ENCODE data around the gene ARID5B. TPM values are rescaled to one million over a fixed set of nuclear protein-coding genes. Genes with fewer than 3 reads are reported as not detected.

Gene ARID5B
- polyA plus RNA-seq, 3 donors = 1.00 to 2.5 (median 1.5) TPM

- no peaks in the 10 kb centered on the region for H3K79me2 ChIP-seq (ENCODE audit: insufficient read depth, low read length)
- no peaks in the 10 kb centered on the region for H3K27me3 ChIP-seq (ENCODE audit: control insufficient read depth in 2 of 2, insufficient read depth in 2 of 2, low read length in 2 of 2)
- Mint-ChIP-seq H3K4me3 (peak overlapping the region in 1 of 2 donors; percentile 27), H3K27me3 (ENCODE audit: low read depth in 3 of 3) (no peaks in the 10 kb centered on the region), H3K4me1 (peaks cover 58% of the 10 kb centered on the region), H3K9me3 (no peaks in the 10 kb centered on the region), H3K36me3 (peaks cover 6 to 30% of the 10 kb centered on the region in 2 donors), H3K27ac (peak overlapping the region; percentile 37 to 98 (median 91))
- intact Hi-C loops (cut with micrococcal nuclease) = loop anchor here (5.0 to 10.0 kb wide), 2 partner anchors 41 to 52 kb away; partner anchors contain the start of gene ARID5B (in 1 of the 2)
- no peak for TF ChIP-seq CTCF (IDR thresholded peaks at IDR 0.05)
- peaks cover 41 to 69% of the 10 kb centered on the region in 2 donors for H3K4me1 ChIP-seq (ENCODE audit: control insufficient read depth in 1 of 2, insufficient read depth in 2 of 2, low read length in 2 of 2)
- no CpG with 5 or more reads among the region's 5 CpGs for WGBS (ENCODE audit: insufficient coverage)
- DNase-seq = peak in 2 of 3 donors; percentile 28 to 76
- peaks cover 2 to 3% of the 10 kb centered on the region in 2 donors for H3K36me3 ChIP-seq (replicated peaks in 1 of 2; ENCODE audit: control insufficient read depth in 1 of 2, insufficient read depth in 2 of 2, low read length in 2 of 2)
- H4K20me1 ChIP-seq (ENCODE audit: insufficient read depth, low read length) = no peaks in the 10 kb centered on the region
- peak overlapping the region; percentile 0 for H2AFZ ChIP-seq (ENCODE audit: insufficient read depth, low read depth, low read length, poor library complexity, severe bottlenecking)
- peak overlapping the region in 1 of 2 donors; percentile 90 for H3K27ac ChIP-seq (ENCODE audit: low read depth in 1 of 2, low read length in 2 of 2)
- peak overlapping the region; percentile 36 for H3K4me2 ChIP-seq (replicated peaks; ENCODE audit: extremely low read depth, low read length, poor library complexity, severe bottlenecking)
- H3K4me3 ChIP-seq (replicated peaks in 1 of 3; ENCODE audit: low read depth in 2 of 3, low read length in 3 of 3) = peak overlapping the region in 1 of 3 experiments; percentile 27
- no peak overlapping the region for H3K9ac ChIP-seq (ENCODE audit: insufficient read depth, low read length, poor library complexity, severe bottlenecking)
- no peaks in the 10 kb centered on the region for H3K9me3 ChIP-seq (replicated peaks in 1 of 2; ENCODE audit: control insufficient read depth in 1 of 2, insufficient read depth in 1 of 2, low read length in 2 of 2)
Measured at GRCh38 chr10:61942604-61943461, 41.3 kb downstream of the ARID5B start.

GRCh38 chr10:61943674-61944378 lies 42.3 kb downstream of the ARID5B start:
- Mint-ChIP-seq H3K27ac (peak overlapping the region in 6 of 7 donors; percentile 8 to 98 (median 91)), H3K4me3 (no peak overlapping the region), H3K4me1 (peaks cover 49% of the 10 kb centered on the region), H3K27me3 (ENCODE audit: low read depth in 3 of 3) (no peaks in the 10 kb centered on the region), H3K36me3 (peaks cover 10 to 35% of the 10 kb centered on the region in 2 donors), H3K9me3 (no peaks in the 10 kb centered on the region)
- peak in 1 of 3 donors; percentile 40 for DNase-seq
- no CpG with 5 or more reads among the region's 1 CpG for WGBS (ENCODE audit: insufficient coverage)
- peaks cover 36 to 61% of the 10 kb centered on the region in 2 donors for H3K4me1 ChIP-seq (ENCODE audit: control insufficient read depth in 1 of 2, insufficient read depth in 2 of 2, low read length in 2 of 2)
- peak overlapping the region; percentile 36 for H3K4me2 ChIP-seq (replicated peaks; ENCODE audit: extremely low read depth, low read length, poor library complexity, severe bottlenecking)
- no peaks in the 10 kb centered on the region for H3K79me2 ChIP-seq (ENCODE audit: insufficient read depth, low read length)
- no peaks in the 10 kb centered on the region for H3K27me3 ChIP-seq (ENCODE audit: control insufficient read depth in 2 of 2, insufficient read depth in 2 of 2, low read length in 2 of 2)
- H3K27ac ChIP-seq (ENCODE audit: low read depth in 1 of 2, low read length in 2 of 2) = peak overlapping the region in 1 of 2 donors; percentile 90
- H4K20me1 ChIP-seq (ENCODE audit: insufficient read depth, low read length) = no peaks in the 10 kb centered on the region
- peaks cover 2 to 13% of the 10 kb centered on the region in 2 donors for H3K36me3 ChIP-seq (replicated peaks in 1 of 2; ENCODE audit: control insufficient read depth in 1 of 2, insufficient read depth in 2 of 2, low read length in 2 of 2)
- peak overlapping the region in 1 of 3 experiments; percentile 27 for H3K4me3 ChIP-seq (replicated peaks in 1 of 3; ENCODE audit: low read depth in 2 of 3, low read length in 3 of 3)
- no peaks in the 10 kb centered on the region for H3K9me3 ChIP-seq (replicated peaks in 1 of 2; ENCODE audit: control insufficient read depth in 1 of 2, insufficient read depth in 1 of 2, low read length in 2 of 2)
- no peak overlapping the region for H2AFZ ChIP-seq (ENCODE audit: insufficient read depth, low read depth, low read length, poor library complexity, severe bottlenecking)
- intact Hi-C loops (cut with micrococcal nuclease) = loop anchor here (5.0 to 10.0 kb wide), 2 partner anchors 42 to 51 kb away; partner anchors contain the start of gene ARID5B (in 1 of the 2)
- no peak for TF ChIP-seq CTCF (IDR thresholded peaks at IDR 0.05)
- no peak overlapping the region for H3K9ac ChIP-seq (ENCODE audit: insufficient read depth, low read length, poor library complexity, severe bottlenecking)
